ENCODE results near the gene MCFD2. TPM values are rescaled to one million over a fixed set of nuclear protein-coding genes. Genes with fewer than 3 reads are reported as not detected.
"Not testable (repeated sequence)": the region's sequence is repeated elsewhere in the genome, so short reads cannot be mapped to it uniquely, and the experiment has no call there.

MCFD2 gene
- total RNA-seq, 2 experiments from 2014 or later = 40.5 to 42.0 TPM

DNA sequence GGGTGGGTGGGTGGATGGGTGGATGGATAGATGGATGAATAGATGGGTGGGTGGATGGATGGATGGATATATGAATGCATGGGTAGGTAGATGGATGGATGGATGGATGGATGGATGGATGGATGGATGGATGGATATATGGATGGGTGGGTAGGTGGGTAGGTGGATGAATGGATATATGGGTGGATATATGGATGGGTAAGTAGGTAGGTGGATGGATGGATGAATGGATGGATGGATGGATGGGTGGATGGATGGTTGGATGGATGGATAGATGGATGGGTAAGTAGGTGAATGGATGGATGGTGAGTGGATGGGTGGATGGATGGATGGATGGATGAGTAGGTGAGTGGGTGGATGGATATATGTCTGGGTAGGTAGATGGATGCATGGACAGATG is 36.1 kb downstream of the MCFD2 start:
- ChIA-PET POLR2A (no interaction called here), CTCF (no interaction called here)
- Mint-ChIP-seq H3K4me3 (no peak overlapping the region), H3K4me1 (no peaks in the 10 kb centered on the region), H3K36me3 (ENCODE audit: low read depth) (no peaks in the 10 kb centered on the region), H3K27me3 (peaks cover 7% of the 10 kb centered on the region), H3K9me3 (ENCODE audit: low read depth) (no peaks in the 10 kb centered on the region), H3K27ac (no peak overlapping the region)
- no peak for DNase-seq
- intact Hi-C loops (cut with DNase I, micrococcal nuclease) = no loop called here
- no peak for ATAC-seq

DNA sequence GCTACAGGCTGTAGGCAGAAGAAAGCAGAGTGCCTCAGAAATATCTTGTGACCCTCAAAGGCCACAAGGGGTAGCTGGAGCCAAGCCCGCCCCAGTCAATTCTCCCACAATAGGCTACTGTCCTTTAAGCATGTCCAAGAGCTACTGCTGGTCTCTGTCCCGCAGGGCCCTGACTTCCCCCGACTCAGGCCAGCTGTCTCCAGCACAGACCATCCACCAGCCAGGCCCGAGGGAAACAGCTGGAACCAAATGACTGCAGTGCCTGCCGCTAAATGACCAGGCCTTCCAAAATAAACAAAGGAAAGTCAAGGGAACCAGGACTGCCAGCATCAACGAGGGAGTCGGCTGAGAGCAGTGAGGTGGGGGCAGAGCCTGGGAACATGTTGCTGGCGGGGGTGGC is 36.7 kb downstream of the MCFD2 start:
- H3K36me3 Mint-ChIP-seq (ENCODE audit: low read depth) = no peaks in the 10 kb centered on the region
- peaks cover 6% of the 10 kb centered on the region for H3K27me3 Mint-ChIP-seq
- ChIA-PET CTCF (no interaction called here), POLR2A (no interaction called here)
- no peak overlapping the region for H3K27ac Mint-ChIP-seq
- intact Hi-C loops (cut with DNase I, micrococcal nuclease) = no loop called here
- H3K4me3 Mint-ChIP-seq = no peak overlapping the region
- no peak for ATAC-seq
- no peaks in the 10 kb centered on the region for H3K9me3 Mint-ChIP-seq (ENCODE audit: low read depth)
- H3K4me1 Mint-ChIP-seq = no peaks in the 10 kb centered on the region
- no peak for DNase-seq

GRCh38 chr2:46878240-46878877 is 37.2 kb downstream of the MCFD2 start:
- CTCF ChIA-PET = no interaction called here
- Mint-ChIP-seq H3K27ac (no peak overlapping the region), H3K36me3 (ENCODE audit: low read depth) (no peaks in the 10 kb centered on the region), H3K9me3 (ENCODE audit: low read depth) (no peaks in the 10 kb centered on the region), H3K27me3 (peaks cover 7% of the 10 kb centered on the region), H3K4me3 (no peak overlapping the region), H3K4me1 (peaks cover 2% of the 10 kb centered on the region)
- ATAC-seq (no peak), DNase-seq (no peak)
- POLR2A ChIA-PET = no interaction called here
- intact Hi-C loops (cut with DNase I, micrococcal nuclease) = no loop called here

DNA sequence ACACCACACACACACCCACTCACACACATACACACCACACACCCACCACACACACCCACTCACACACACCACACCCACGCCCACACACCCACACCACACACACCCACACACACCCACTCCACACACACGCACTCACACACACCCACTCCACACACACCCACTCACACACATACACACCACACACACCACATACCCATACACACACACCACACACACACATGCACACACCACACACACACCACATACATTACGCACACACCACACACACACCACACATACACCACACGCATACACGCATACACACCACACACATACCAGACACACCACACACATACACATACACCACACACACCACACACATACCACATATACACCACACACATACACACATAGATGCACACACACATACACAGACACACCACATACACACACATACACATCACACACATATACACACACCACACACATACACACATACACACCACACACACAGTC is 37.9 kb downstream of the MCFD2 start:
- H3K27ac Mint-ChIP-seq = no peak overlapping the region
- peaks cover 11% of the 10 kb centered on the region for H3K27me3 Mint-ChIP-seq
- H3K36me3 Mint-ChIP-seq (ENCODE audit: low read depth) = no peaks in the 10 kb centered on the region
- intact Hi-C loops (cut with DNase I, micrococcal nuclease) = no loop called here
- DNase-seq (no peak), ATAC-seq (no peak)
- CTCF ChIA-PET = no interaction called here
- POLR2A ChIA-PET = no interaction called here
- peaks cover 5% of the 10 kb centered on the region for H3K4me1 Mint-ChIP-seq
- H3K4me3 Mint-ChIP-seq = no peak overlapping the region
- H3K9me3 Mint-ChIP-seq (ENCODE audit: low read depth) = no peaks in the 10 kb centered on the region

DNA sequence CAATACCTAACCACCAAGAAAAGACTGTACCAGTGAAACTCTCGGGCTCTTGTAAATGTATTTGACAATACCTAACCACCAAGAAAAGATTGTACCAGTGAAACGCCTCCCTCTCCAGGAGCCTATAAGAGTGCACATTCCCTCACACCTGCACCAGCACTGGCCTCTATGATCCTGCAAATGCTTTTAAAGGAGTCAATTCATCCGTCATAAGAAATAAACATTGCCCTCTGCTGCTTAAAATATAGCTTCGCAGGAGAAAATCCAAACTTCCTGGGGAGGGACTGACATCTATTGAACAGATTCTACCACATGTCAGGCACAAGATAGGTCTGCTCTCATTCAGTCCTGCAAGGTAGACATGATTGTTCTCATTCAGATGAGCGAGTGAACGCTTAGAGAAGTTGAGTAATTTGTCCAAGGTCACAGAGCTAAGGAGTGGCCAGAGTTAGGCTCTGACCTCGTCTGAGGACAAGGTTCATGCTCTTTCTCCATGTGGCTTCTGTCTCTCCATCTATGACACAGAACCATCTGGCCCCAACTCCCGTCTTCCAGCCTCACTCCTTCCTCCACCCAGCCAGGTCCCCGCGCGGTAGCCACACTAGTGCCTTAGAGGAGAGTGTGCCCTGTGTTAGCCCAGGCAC is 38.7 kb downstream of the MCFD2 start:
- Mint-ChIP-seq H3K27ac (no peak overlapping the region), H3K9me3 (ENCODE audit: low read depth) (no peaks in the 10 kb centered on the region), H3K36me3 (ENCODE audit: low read depth) (no peaks in the 10 kb centered on the region), H3K27me3 (peaks cover 13% of the 10 kb centered on the region), H3K4me1 (peaks cover 5% of the 10 kb centered on the region), H3K4me3 (no peak overlapping the region)
- intact Hi-C loops (cut with DNase I, micrococcal nuclease) = no loop called here
- ATAC-seq = peak; percentile 52
- no peak for DNase-seq
- ChIA-PET POLR2A (no interaction called here), CTCF (interaction anchor here (0.6 to 0.7 kb wide), 2 partner anchors 16 to 97 kb away, joined by 3 read pairs; no protein-coding TSS in a partner anchor)

DNA sequence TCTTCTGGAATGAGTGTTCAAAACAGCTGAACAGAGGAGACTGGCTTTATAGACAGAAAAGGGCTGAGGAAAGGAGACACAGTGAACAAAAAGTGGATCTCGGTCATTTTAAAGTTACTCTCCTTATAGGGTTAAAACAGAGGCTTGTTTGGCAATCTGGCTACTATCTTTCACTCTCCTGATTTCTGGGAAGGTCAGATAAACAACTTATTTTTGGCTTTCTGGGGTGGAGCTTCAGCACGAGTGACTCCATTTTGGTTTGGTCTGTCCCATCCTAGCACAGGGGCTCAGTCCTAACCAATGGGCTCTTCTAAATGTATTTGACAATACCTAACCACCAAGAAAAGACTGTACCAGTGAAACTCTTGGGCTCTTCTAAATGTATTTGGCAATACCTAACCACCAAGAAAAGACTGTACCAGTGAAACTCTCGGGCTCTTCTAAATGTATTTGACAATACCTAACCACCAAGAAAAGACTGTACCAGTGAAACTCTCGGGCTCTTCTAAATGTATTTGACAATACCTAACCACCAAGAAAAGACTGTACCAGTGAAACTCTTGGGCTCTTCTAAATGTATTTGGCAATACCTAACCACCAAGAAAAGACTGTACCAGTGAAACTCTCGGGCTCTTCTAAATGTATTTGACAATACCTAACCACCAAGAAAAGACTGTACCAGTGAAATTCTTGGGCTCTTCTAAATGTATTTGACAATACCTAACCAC is 39.5 kb downstream of the MCFD2 start:
- CTCF ChIA-PET = interaction anchor here (0.7 kb wide), 1 partner anchor 97 kb away, joined by 3 read pairs; no protein-coding TSS in a partner anchor

GRCh38 chr2:46875226-46875899 is 40.2 kb downstream of the MCFD2 start:
- Mint-ChIP-seq H3K4me1 (peaks cover 5% of the 10 kb centered on the region), H3K36me3 (ENCODE audit: low read depth) (no peaks in the 10 kb centered on the region), H3K4me3 (no peak overlapping the region), H3K9me3 (ENCODE audit: low read depth) (no peaks in the 10 kb centered on the region), H3K27ac (no peak overlapping the region), H3K27me3 (peaks cover 9% of the 10 kb centered on the region)
- no peak for DNase-seq
- ATAC-seq = no peak
- intact Hi-C loops (cut with DNase I, micrococcal nuclease) = no loop called here
- POLR2A ChIA-PET = no interaction called here
- CTCF ChIA-PET = interaction anchor here (0.6 kb wide), 1 partner anchor 152 kb away, joined by 4 read pairs; no protein-coding TSS in a partner anchor

More for the DNA sequence above, 39.5 kb downstream of the MCFD2 start:
- peaks cover 12% of the 10 kb centered on the region for H3K27me3 Mint-ChIP-seq
- ATAC-seq; H3K36me3 Mint-ChIP-seq (ENCODE audit: low read depth); DNase-seq; H3K27ac Mint-ChIP-seq; intact Hi-C loops (cut with DNase I, micrococcal nuclease); H3K4me3 Mint-ChIP-seq; POLR2A ChIA-PET; H3K4me1 Mint-ChIP-seq; H3K9me3 Mint-ChIP-seq (ENCODE audit: low read depth): not testable (repeated sequence)

DNA sequence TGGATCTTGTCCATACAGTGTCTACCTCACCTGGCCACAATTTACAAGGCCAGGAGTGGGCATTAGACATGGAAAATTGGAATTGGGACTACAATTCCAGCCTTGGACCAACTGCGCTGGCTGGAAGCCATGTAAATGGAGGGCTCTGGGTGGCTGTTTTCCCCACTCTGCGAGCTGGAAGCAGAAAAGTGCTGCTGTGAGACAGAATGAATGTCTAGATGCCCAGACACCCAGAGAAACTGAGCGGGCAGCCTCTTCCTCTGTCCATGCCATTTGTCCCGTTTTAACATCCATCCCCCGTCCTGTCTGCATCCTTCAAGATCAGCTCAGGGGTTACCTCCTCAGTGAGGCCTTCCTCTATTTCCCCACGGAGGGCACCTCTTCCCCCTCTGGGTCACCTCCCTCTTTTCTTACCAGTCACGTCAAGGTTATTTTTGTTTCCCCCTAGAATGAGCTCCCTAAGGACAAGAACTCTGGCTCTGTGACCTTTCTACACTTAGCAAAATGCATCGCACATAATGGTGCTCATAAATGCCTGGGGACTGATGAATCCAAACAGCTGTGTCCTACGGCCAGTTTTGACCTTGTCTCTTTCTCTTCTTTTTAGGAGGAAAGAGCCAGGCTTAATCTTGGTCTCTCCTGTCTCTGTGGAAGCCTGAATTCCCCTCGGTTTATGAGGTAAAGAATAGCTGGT is 41.2 kb downstream of the MCFD2 start:
- Mint-ChIP-seq H3K4me1 (peaks cover 5% of the 10 kb centered on the region), H3K27ac (no peak overlapping the region), H3K9me3 (ENCODE audit: low read depth) (no peaks in the 10 kb centered on the region), H3K4me3 (no peak overlapping the region), H3K36me3 (ENCODE audit: low read depth) (no peaks in the 10 kb centered on the region), H3K27me3 (peaks cover 9% of the 10 kb centered on the region)
- DNase-seq = no peak
- ATAC-seq = no peak
- intact Hi-C loops (cut with DNase I, micrococcal nuclease) = no loop called here
- CTCF ChIA-PET = interaction anchor here (0.5 to 0.6 kb wide), 2 partner anchors 151 to 354 kb away, joined by 4 to 5 read pairs; no protein-coding TSS in a partner anchor
- POLR2A ChIA-PET = interaction anchor here (0.6 kb wide), 1 partner anchor 795 kb away, joined by 3 read pairs; no protein-coding TSS in a partner anchor

DNA sequence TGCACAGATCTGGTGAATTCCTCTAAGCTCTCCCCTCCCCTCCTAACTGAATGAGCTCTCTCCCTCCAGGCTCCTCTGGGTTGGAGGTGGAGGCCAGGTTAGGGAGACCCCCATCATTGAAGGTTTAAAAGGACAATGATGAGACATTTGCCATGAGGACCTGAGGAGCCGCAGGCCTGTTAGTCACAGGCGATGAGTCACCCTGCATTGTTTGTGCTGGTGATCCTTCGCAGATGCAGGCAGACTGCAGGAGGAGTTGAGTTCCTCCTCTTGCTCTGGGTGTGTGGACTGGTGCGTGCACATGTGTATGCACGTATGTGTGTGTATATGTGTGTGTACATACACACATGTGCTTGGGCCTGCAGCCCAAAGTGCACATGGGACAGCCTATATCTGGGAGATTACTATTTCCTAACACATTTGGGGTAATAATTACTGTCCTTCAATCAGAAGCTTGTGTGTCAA is 42.0 kb downstream of the MCFD2 start:
- H3K36me3 Mint-ChIP-seq (ENCODE audit: low read depth) = no peaks in the 10 kb centered on the region
- DNase-seq (peak; percentile 74), ATAC-seq (peak; percentile 73)
- intact Hi-C loops (cut with DNase I, micrococcal nuclease) = no loop called here
- CTCF ChIA-PET = interaction anchor here (0.8 to 1.1 kb wide), 2 partner anchors 11 to 449 kb away, joined by 3 read pairs; no protein-coding TSS in a partner anchor
- H3K4me3 Mint-ChIP-seq = no peak overlapping the region
- POLR2A ChIA-PET = no interaction called here
- H3K27ac Mint-ChIP-seq = no peak overlapping the region
- H3K9me3 Mint-ChIP-seq (ENCODE audit: low read depth) = no peaks in the 10 kb centered on the region
- peaks cover 9% of the 10 kb centered on the region for H3K27me3 Mint-ChIP-seq
- H3K4me1 Mint-ChIP-seq = peaks cover 5% of the 10 kb centered on the region

GRCh38 chr2:46872902-46873603 is 42.6 kb downstream of the MCFD2 start:
- no peaks in the 10 kb centered on the region for H3K9me3 Mint-ChIP-seq (ENCODE audit: low read depth)
- no peak for ATAC-seq
- peaks cover 9% of the 10 kb centered on the region for H3K27me3 Mint-ChIP-seq
- POLR2A ChIA-PET = no interaction called here
- DNase-seq = no peak
- intact Hi-C loops (cut with DNase I, micrococcal nuclease) = no loop called here
- no peak overlapping the region for H3K27ac Mint-ChIP-seq
- H3K4me1 Mint-ChIP-seq = peaks cover 5% of the 10 kb centered on the region
- H3K36me3 Mint-ChIP-seq (ENCODE audit: low read depth) = no peaks in the 10 kb centered on the region
- CTCF ChIA-PET = interaction anchor here (0.6 to 1.1 kb wide), 6 partner anchors 11 to 507 kb away, joined by 3 to 4 read pairs (median 3); no protein-coding TSS in a partner anchor
- H3K4me3 Mint-ChIP-seq = no peak overlapping the region

All from activated CD4-positive, alpha-beta T cell treated with anti-CD3 and anti-CD28 coated beads for 36 hours (primary cell).